OCI-LY3 (cell line): ENCODE measurements around the gene KRTAP10-8.

ENCODE experiments used
- H2AFZ ChIP-seq: fragments of 200-600, 300-600 bp; shearing (Covaris generic); 2 replicates; pipeline ENCODE4 v1.6.0; 2014; ENCODE audit warnings: antibody characterized with exemption, low read depth, low read length
- H3K27ac ChIP-seq: fragments of 200-600, 300-600 bp; sonication (generic); 2 replicates; pipeline ENCODE4 v1.5.1; 2014; ENCODE audit warnings: mild to moderate bottlenecking, low read length, moderate library complexity, mixed read lengths
- H3K27me3 ChIP-seq: fragments of 200-600, 300-600 bp; sonication (generic); 2 replicates; pipeline ENCODE4 v1.6.1; 2014; ENCODE audit warnings: low read depth, low read length, mixed read lengths
- H3K36me3 ChIP-seq: fragments of 200-600, 300-600 bp; sonication (generic); replicated peaks from 2 replicates; pipeline ENCODE3; 2014; ENCODE audit warnings: low read depth, low read length, mixed read lengths
- H3K4me1 ChIP-seq: fragments of 300-600, 200-600 bp; sonication (generic); 2 replicates; pipeline ENCODE4 v1.6.1; 2014; ENCODE audit warnings: low read length, mixed read lengths
- H3K4me2 ChIP-seq: fragments of 200-600, 300-600 bp; sonication (generic); 2 replicates; pipeline ENCODE4 v1.6.1; 2014; ENCODE audit warnings: low read length, mixed read lengths
- H3K4me3 ChIP-seq: fragments of 300-600, 200-600 bp; sonication (generic); 2 replicates; pipeline ENCODE4 v1.5.1; 2014; ENCODE audit warnings: antibody characterized with exemption, mild to moderate bottlenecking, low read length, moderate library complexity
- H3K79me2 ChIP-seq: fragments of 300-600, 200-600 bp; shearing (Covaris generic); 2 replicates; pipeline ENCODE4 v1.6.1; 2014; ENCODE audit warnings: mild to moderate bottlenecking, low read length, mixed read lengths
- H3K9ac ChIP-seq: fragments of 300-600, 200-600 bp; shearing (Covaris generic); 2 replicates; pipeline ENCODE4 v1.6.0; 2014; ENCODE audit warnings: mild to moderate bottlenecking, low read length, moderate library complexity
- H3K9me3 ChIP-seq: fragments of 200-600, 300-600 bp; shearing (Covaris generic); 2 replicates; pipeline ENCODE4 v1.6.1; 2014; ENCODE audit warnings: low read length, mixed read lengths; ENCODE audit not compliant: insufficient read depth
- H4K20me1 ChIP-seq: fragments of 200-600, 300-600 bp; sonication (generic); 2 replicates; pipeline ENCODE4 v1.6.1; 2016; ENCODE audit warnings: low read length, mixed read lengths; ENCODE audit not compliant: insufficient read depth
- EZH2phosphoT487 ChIP-seq: fragments of 200-600 bp; shearing (Covaris generic); IDR thresholded peaks from 2 replicates; pipeline ENCODE4 v1.6.1; 2018; ENCODE audit warnings: antibody characterized with exemption, mixed run types, low read depth
- TF ChIP-seq, protein P1 (sequence below): fragments of 200-600, 300-600 bp; sonication (generic); IDR thresholded peaks from 2 replicates; pipeline ENCODE4 v1.5.1; 2014; ENCODE audit warnings: antibody characterized with exemption, low read length, low read depth

KRTAP10-8 gene

GRCh38 chr21:44628707-44629391 is 17.0 kb downstream of the KRTAP10-8 start:
- Histone ChIP-seq H3K9ac (no peak overlapping the region), H3K9me3 (0 out of 2 replicates have a peak, but pooled peaks cover 6% of the 10 kb centered on the region), H3K4me1 (no peaks in the 10 kb centered on the region), H4K20me1 (no peaks in the 10 kb centered on the region), H3K36me3 (no peaks in the 10 kb centered on the region), H3K79me2 (no peaks in the 10 kb centered on the region), H3K27ac (no peak overlapping the region), H3K4me2 (no peak overlapping the region), H2AFZ (no peak overlapping the region), H3K4me3 (no peak overlapping the region), H3K27me3 (no peaks in the 10 kb centered on the region)
- TF ChIP-seq EZH2phosphoT487, result no peak
- TF ChIP-seq, protein P1, sequence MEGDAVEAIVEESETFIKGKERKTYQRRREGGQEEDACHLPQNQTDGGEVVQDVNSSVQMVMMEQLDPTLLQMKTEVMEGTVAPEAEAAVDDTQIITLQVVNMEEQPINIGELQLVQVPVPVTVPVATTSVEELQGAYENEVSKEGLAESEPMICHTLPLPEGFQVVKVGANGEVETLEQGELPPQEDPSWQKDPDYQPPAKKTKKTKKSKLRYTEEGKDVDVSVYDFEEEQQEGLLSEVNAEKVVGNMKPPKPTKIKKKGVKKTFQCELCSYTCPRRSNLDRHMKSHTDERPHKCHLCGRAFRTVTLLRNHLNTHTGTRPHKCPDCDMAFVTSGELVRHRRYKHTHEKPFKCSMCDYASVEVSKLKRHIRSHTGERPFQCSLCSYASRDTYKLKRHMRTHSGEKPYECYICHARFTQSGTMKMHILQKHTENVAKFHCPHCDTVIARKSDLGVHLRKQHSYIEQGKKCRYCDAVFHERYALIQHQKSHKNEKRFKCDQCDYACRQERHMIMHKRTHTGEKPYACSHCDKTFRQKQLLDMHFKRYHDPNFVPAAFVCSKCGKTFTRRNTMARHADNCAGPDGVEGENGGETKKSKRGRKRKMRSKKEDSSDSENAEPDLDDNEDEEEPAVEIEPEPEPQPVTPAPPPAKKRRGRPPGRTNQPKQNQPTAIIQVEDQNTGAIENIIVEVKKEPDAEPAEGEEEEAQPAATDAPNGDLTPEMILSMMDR, result no peak

GRCh38 chr21:44630440-44630839 is 18.6 kb downstream of the KRTAP10-8 start:
- no peaks in the 10 kb centered on the region for H3K36me3 ChIP-seq
- no peaks in the 10 kb centered on the region; the same call in 1 of the 2 replicates for H3K27me3 ChIP-seq
- TF ChIP-seq, protein P1, result no peak
- no peak for TF ChIP-seq EZH2phosphoT487
- 0 out of 2 replicates have a peak, but pooled peaks cover 6% of the 10 kb centered on the region for H3K9me3 ChIP-seq
- no peaks in the 10 kb centered on the region for H3K4me1 ChIP-seq
- H3K79me2 ChIP-seq, result no peaks in the 10 kb centered on the region
- no peaks in the 10 kb centered on the region for H4K20me1 ChIP-seq
- no peak overlapping the region for H3K27ac ChIP-seq
- H2AFZ ChIP-seq, result no peak overlapping the region
- no peak overlapping the region for H3K9ac ChIP-seq
- H3K4me2 ChIP-seq, result no peak overlapping the region
- no peak overlapping the region for H3K4me3 ChIP-seq

- H2AFZ ChIP-seq, result no peak overlapping the region
- no peak for TF ChIP-seq EZH2phosphoT487
- TF ChIP-seq, protein P1, result no peak
- H3K4me1 ChIP-seq, result no peaks in the 10 kb centered on the region
- H4K20me1 ChIP-seq, result no peaks in the 10 kb centered on the region
- no peak overlapping the region for H3K4me2 ChIP-seq
- no peaks in the 10 kb centered on the region for H3K36me3 ChIP-seq
- no peak overlapping the region for H3K27ac ChIP-seq
- no peaks in the 10 kb centered on the region for H3K79me2 ChIP-seq
- no peak overlapping the region for H3K9ac ChIP-seq
- H3K9me3 ChIP-seq, result 0 out of 2 replicates have a peak, but pooled peaks cover 6% of the 10 kb centered on the region
- H3K27me3 ChIP-seq, result no peaks in the 10 kb centered on the region; the same call in 1 of the 2 replicates
- no peak overlapping the region for H3K4me3 ChIP-seq
Observed at GRCh38 chr21:44632067-44632466, 20.2 kb downstream of the KRTAP10-8 start.

GRCh38 chr21:44636209-44637017 is 24.5 kb downstream of the KRTAP10-8 start:
- Histone ChIP-seq H3K36me3 (no peaks in the 10 kb centered on the region), H3K4me2 (no peak overlapping the region), H2AFZ (no peak overlapping the region), H3K27ac (no peak overlapping the region), H3K4me1 (no peaks in the 10 kb centered on the region), H4K20me1 (no peaks in the 10 kb centered on the region), H3K27me3 (no peaks in the 10 kb centered on the region; the same call in 1 of the 2 replicates), H3K9me3 (0 out of 2 replicates have a peak, but pooled peaks cover 4% of the 10 kb centered on the region), H3K4me3 (no peak overlapping the region), H3K79me2 (no peaks in the 10 kb centered on the region), H3K9ac (no peak overlapping the region)
- TF ChIP-seq, protein P1, result no peak
- no peak for TF ChIP-seq EZH2phosphoT487
